ENCODE data around the gene WDFY1.

- TF ChIP-seq EZH2 (IDR thresholded peaks at IDR 0.05; ENCODE audit: borderline replicate concordance, insufficient read depth, low read depth, low read length, poor library complexity, severe bottlenecking) (no peak), CTCF (IDR thresholded peaks at IDR 0.05) (no peak)
Measured at GRCh38 chr2:223947711-223948205, 2.6 kb upstream of the WDFY1 start.

All from B cell (primary cell).